IPS-15b (cell line): ENCODE results near the gene CCNI.
A peak's percentile ranks its signal among the peaks of the same experiment; 100 is the strongest.

Experiments
- H3K27me3 ChIP-seq: one replicate; pipeline ENCODE4 v1.6.1; 2013; ENCODE audit warnings: low read length; ENCODE audit not compliant: control insufficient read depth, insufficient read depth
- H3K36me3 ChIP-seq: one replicate; pipeline ENCODE4 v1.6.1; 2013; ENCODE audit warnings: low read length; ENCODE audit not compliant: control insufficient read depth, insufficient read depth
- H3K4me1 ChIP-seq: one replicate; pipeline ENCODE4 v1.6.1; 2013; ENCODE audit warnings: mild to moderate bottlenecking, low read length; ENCODE audit not compliant: control insufficient read depth, insufficient read depth
- H3K4me3 ChIP-seq: one replicate; pipeline ENCODE4 v1.5.1; 2013; ENCODE audit warnings: low read depth, low read length
- H3K9ac ChIP-seq: one replicate; pipeline ENCODE4 v1.6.1; 2013; ENCODE audit warnings: low read depth, mild to moderate bottlenecking, low read length
- H3K9me3 ChIP-seq: one replicate; pipeline ENCODE4 v1.6.1; 2013; ENCODE audit warnings: mild to moderate bottlenecking, low read length; ENCODE audit not compliant: control insufficient read depth, insufficient read depth

CCNI gene, protein sequence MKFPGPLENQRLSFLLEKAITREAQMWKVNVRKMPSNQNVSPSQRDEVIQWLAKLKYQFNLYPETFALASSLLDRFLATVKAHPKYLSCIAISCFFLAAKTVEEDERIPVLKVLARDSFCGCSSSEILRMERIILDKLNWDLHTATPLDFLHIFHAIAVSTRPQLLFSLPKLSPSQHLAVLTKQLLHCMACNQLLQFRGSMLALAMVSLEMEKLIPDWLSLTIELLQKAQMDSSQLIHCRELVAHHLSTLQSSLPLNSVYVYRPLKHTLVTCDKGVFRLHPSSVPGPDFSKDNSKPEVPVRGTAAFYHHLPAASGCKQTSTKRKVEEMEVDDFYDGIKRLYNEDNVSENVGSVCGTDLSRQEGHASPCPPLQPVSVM

DNA sequence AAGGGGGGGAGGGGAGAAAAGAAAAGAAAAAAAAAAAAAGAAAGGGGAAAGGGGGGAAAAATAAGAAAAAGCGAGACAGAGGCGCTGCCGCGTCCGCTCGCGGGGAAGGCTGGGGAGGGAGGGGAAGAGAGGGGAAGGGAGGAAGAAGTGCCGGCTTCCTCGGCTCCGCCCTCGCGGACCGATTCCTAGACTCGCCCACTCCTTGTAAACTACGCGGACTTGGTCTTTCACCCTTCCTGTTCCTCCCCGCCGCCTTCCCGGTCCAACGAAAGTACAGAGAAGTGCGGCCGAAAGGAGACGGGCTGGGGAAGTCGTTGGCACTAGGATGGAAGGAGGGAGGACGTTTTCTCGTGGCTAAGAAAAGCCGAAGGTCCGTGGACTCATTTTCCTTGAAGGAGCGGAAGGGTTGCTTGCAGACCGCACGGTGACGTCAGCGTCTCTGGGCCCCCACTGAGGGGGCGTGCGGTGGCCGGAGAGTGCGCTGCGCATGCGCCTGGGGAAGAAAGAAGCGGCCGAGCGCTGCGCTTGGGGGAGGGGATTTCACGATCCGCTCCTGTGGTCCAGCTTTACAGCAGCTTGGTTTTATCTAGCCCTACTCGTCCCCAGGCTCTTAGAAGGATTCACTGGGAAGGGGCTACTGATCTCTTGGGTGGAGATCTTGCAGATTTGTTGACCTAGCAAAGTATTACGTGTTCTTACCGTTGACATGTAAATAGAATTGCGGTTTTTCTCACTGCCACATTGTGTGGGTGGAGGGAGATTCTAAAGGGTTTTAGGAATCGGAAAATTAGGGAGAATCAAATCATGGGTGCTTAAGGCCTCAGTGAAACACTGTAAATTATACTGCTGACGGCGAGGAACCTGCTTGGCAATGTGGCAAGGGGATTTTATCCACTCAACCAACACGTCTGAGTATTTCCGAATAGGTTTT, at the start of gene CCNI:
Gene CCNI, minus strand, starts transcription at position 121 of the 931 bp plus-strand sequence. CDS start 9,627 bp downstream, outside the sequence.
- no peaks in the 10 kb centered on the region for H3K9me3 ChIP-seq

DNA sequence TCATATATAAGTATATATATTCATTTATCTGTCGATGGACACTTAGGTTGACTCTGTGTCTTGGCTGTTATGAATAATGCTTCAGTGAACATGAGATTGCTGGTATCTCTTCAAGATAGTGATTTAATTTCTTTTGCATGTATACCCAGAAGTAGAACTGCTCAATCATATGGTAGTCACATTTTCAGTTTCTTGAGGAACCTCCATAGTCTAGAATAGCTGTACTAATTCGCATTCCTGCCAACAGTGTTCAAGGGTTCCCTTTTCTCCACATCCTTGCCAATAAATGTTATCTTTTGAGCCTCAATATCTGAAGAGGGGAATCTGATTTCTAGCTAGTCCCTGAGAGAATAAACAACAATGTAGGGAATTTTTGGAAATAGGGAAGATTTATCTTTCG, 48.8 kb upstream of the CCNI start:
- Histone ChIP-seq H3K4me1 (no peaks in the 10 kb centered on the region), H3K36me3 (no peaks in the 10 kb centered on the region), H3K4me3 (no peak overlapping the region), H3K9ac (no peak overlapping the region), H3K9me3 (no peaks in the 10 kb centered on the region), H3K27me3 (no peaks in the 10 kb centered on the region)

More for the DNA sequence above, at the start of gene CCNI:
- Histone ChIP-seq H3K4me1 (peaks cover 7% of the 10 kb centered on the region), H3K9ac (peak within 1 kb of the TSS; percentile 100), H3K36me3 (no peaks in the 10 kb centered on the region), H3K4me3 (peak within 1 kb of the TSS; percentile 98), H3K27me3 (no peaks in the 10 kb centered on the region)

DNA sequence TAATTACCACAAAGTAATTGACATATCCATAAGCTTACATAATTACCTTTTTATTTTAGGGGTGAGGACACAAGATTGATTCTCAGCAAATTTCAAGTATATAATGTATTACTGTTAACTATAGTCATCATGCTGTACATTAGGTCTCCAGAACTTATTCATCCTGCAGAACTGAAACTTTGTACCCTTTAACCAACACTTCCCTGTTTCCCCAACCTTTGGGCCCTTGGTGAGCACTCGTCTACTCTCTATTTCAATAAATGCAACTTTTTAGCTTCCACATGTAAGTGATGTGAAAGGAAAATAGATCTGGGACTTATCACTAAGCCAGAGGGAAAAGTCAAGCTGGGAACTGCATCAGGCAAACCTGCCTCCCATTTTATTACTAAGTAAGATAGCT, 47.6 kb upstream of the CCNI start:
- Histone ChIP-seq H3K4me1 (no peaks in the 10 kb centered on the region), H3K4me3 (no peak overlapping the region), H3K9me3 (no peaks in the 10 kb centered on the region), H3K36me3 (no peaks in the 10 kb centered on the region), H3K9ac (no peak overlapping the region), H3K27me3 (no peaks in the 10 kb centered on the region)

DNA sequence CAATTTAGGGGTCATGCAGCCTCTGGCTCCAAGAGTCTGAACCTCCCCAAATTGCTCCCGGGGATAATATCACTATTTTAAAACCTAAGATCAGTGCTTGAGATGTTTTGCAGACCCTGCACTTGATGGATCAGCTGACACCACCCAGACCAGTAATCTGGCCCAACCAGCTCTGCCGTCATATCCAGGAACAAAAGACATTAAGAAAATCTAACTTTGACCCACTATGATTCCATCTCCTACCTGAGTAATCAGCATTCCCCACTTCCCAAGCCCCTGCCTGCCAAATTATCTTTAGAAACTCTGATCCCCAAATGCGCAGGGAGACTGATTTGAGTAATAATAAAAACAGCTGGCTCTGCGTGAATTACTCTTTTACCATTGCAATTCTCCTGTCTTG, 46.9 kb upstream of the CCNI start:
- H3K4me1 ChIP-seq: no peaks in the 10 kb centered on the region

DNA sequence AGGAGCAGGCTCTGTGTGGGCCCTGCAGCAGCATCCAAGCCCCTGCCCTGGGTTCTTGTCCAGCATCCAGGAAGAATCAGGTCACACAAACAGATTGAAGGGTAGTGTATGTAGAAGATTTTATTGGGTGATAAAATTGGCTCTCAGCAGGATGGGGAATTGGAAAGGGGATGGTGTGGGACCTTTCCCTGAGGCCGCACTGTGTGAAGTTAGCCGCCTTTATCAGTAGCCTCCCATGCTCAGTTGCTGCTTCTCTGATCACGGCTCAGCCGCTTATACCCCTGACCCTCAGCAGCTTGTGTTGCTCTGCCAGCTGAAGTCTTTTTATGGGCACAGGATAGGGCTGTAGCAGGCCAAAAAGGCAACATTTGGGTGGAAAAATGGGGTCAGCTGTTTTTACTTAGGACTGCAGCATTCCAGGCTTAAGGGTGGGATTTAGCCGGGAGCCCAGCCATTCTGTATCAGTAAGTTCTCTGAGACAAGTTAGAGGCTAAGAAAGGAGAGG, 46.0 kb upstream of the CCNI start:
- Histone ChIP-seq H3K9ac (no peak overlapping the region), H3K36me3 (no peaks in the 10 kb centered on the region), H3K4me3 (no peak overlapping the region), H3K27me3 (no peaks in the 10 kb centered on the region), H3K4me1 (no peaks in the 10 kb centered on the region), H3K9me3 (no peaks in the 10 kb centered on the region)

More for the DNA sequence above, 46.9 kb upstream of the CCNI start:
- no peaks in the 10 kb centered on the region for H3K36me3 ChIP-seq
- H3K27me3 ChIP-seq: no peaks in the 10 kb centered on the region
- no peak overlapping the region for H3K4me3 ChIP-seq
- no peaks in the 10 kb centered on the region for H3K9me3 ChIP-seq
- H3K9ac ChIP-seq: no peak overlapping the region

DNA sequence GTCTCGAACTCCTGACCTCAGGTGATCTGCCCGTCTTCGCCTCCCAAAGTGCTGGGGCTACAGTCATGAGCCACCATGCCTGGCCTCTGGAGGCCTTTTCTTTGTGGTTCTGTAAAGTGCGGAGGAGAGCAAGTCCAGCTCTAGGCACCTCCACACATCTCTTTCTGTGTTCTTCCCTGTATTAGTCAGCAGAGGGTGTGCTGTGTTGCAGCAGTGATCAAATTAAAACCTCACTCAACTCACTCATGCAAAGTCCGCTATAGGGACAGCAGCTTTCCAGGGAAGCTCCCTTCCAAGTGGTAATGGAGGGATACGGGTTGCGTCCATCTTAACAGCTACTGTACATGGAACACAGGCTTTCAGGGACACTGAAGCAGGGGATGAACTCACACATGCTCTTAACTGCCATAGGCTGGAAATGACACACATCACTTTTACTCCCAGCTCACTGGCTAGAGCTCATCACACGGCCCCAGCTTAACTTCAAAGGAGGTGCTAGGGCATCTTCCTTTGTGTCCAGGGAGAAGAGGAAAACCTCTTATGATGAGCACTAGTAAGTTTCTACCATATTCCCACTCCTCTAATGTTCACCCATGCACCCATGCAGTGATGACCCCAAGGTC, 45.2 kb upstream of the CCNI start:
- Histone ChIP-seq H3K9me3 (no peaks in the 10 kb centered on the region), H3K4me3 (no peak overlapping the region), H3K27me3 (no peaks in the 10 kb centered on the region), H3K4me1 (no peaks in the 10 kb centered on the region), H3K9ac (no peak overlapping the region), H3K36me3 (no peaks in the 10 kb centered on the region)

DNA sequence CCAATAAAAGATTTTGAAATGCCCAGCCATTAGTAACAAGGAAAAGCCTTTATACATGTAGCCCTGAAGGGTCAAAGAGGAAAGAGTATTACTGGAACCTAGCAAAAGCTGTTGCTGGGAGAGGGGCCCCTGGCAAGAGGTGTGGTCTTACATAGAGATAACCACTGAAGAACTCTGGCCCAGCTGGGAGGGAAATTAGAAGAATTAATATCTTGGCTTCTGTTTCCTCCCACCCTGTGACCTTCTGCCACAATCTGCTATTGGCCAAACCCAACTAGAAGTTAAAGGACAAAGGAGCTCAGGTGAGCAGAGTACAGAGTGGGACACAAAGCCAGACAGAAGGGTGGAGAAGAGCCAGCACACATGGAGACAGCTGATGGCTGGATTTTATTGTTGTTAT, 41.9 kb upstream of the CCNI start:
- H3K9me3 ChIP-seq: no peaks in the 10 kb centered on the region
- H3K9ac ChIP-seq: no peak overlapping the region

DNA sequence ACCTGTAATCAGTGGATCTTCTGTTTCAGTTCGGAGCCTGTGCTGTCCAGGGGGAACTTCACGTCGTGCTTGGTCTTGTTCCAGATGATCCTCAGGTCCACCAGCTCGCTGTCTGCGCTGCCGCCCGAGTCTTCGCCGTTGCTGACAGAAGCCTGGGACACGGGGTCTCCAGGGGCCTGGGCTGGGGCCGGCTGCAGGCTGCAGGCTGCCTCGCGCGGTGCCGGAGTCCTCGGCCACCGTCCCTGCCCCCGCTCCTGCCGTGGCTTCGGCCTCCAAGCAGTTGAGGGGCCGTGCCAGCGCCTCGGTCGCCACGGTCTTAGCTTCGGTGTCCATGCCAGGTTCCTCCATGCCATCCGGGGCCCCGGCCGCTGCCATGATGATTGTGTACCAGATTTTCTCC, 37.3 kb upstream of the CCNI start:
- H3K27me3 ChIP-seq: no peaks in the 10 kb centered on the region
- H3K4me1 ChIP-seq: no peaks in the 10 kb centered on the region
- H3K4me3 ChIP-seq: no peak overlapping the region
- no peaks in the 10 kb centered on the region for H3K9me3 ChIP-seq
- no peaks in the 10 kb centered on the region for H3K36me3 ChIP-seq
- H3K9ac ChIP-seq: peak overlapping the region; percentile 12

More for the DNA sequence above, 41.9 kb upstream of the CCNI start:
- Histone ChIP-seq H3K27me3 (no peaks in the 10 kb centered on the region), H3K4me3 (no peak overlapping the region), H3K36me3 (no peaks in the 10 kb centered on the region), H3K4me1 (no peaks in the 10 kb centered on the region)

DNA sequence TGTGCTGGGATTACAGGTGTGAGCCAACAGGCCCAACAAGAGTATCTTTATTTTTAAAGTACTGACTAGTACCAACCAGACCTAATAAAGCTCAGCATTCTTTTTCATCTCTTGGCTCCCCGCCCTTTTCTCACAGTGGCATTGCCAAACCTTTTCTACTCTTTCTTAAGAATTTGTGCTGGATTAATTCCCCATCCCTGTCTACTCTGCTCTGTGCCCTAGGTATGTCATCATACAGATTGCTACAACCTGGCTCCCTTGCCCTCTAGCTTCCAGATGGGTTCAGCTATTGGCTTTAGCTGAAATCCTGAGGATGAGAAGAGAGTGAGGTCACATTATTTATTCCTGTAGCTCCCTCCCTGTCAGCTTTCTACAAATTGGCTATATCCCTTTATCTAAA, 34.9 kb upstream of the CCNI start:
- Histone ChIP-seq H3K4me1 (no peaks in the 10 kb centered on the region), H3K9me3 (no peaks in the 10 kb centered on the region), H3K4me3 (no peak overlapping the region), H3K36me3 (no peaks in the 10 kb centered on the region), H3K27me3 (no peaks in the 10 kb centered on the region), H3K9ac (no peak overlapping the region)

DNA sequence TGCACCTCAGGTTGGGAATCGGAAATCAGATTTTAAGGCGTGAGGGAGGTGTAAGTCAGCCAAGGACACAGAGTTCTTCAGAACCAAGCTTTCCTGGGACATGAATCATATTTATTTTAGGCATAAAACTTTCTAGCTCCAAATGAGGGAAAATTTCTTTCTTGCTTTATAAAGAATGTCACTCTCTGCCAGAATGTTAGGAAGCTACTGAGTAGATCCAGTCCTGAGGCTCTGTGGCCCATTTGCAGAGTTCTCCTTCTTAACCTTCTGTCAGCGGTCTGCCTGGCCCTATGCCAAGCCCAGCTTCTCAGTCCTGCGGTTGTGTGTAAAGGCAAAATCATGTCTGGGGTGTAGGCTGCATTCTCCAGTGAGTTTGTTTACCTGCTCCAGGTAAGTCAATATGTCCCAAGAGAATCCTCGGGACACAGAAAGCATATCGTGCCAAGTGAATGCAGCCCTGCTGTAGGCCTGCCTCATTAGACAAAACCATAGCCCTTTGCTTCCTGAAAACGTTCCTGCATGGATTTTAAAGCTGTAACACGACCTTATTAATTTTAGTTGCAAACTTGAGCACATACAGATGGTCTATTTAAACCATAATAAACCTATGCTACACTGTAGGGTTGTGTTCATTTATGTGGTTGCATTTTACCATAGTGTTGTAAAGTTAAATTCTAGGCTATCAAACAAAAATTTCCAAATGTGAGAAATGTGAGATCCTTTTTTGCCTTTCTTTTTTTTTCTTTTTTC, 29.2 kb upstream of the CCNI start:
- no peaks in the 10 kb centered on the region for H3K9me3 ChIP-seq
- H3K4me1 ChIP-seq: no peaks in the 10 kb centered on the region
- H3K27me3 ChIP-seq: no peaks in the 10 kb centered on the region
- H3K36me3 ChIP-seq: no peaks in the 10 kb centered on the region
- H3K4me3 ChIP-seq: no peak overlapping the region
- no peak overlapping the region for H3K9ac ChIP-seq

DNA sequence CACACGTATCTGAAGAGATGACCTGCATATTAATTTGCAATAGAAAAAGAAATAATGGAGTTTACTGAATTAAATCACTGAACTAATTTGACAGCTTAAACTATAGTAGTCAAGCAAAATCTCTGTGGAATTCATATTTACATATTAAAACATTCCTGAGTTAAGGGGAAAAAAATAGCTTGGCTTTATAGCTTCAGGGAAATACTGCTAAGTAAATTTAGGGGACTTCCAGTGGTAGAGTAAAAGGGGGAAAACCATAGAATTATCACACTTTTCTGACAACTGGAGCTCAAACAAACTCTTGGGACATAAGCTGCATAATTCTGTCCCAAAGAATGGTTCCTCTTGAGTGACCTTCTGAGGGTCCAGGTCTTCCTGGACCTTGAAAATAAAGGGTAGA, 28.6 kb upstream of the CCNI start:
- no peak overlapping the region for H3K4me3 ChIP-seq
- no peaks in the 10 kb centered on the region for H3K36me3 ChIP-seq
- H3K27me3 ChIP-seq: no peaks in the 10 kb centered on the region
- H3K4me1 ChIP-seq: no peaks in the 10 kb centered on the region
- H3K9me3 ChIP-seq: no peaks in the 10 kb centered on the region
- H3K9ac ChIP-seq: no peak overlapping the region
